OCI-LY7 (cell line): Measurements from ENCODE around the gene SLC17A7. TPM values are rescaled to one million over a fixed set of nuclear protein-coding genes. Genes with fewer than 3 reads are reported as not detected.
A peak's percentile ranks its signal among the peaks of the same experiment; 100 is the strongest.
"Not testable (repeated sequence)": the region's sequence is repeated elsewhere in the genome, so short reads cannot be mapped to it uniquely, and the experiment has no call there.

Experiments
- BruUV-seq: library from RNA; stranded (reverse); fragments of 400-500 nt; replicated peaks from 2 replicates; lab custom pipeline; 2021; lab: Mats Ljungman, UMichigan
- CTCF ChIA-PET: fragments of 300-600 bp; sonication (Branson Sonifier 250); formaldehyde crosslinking; loops from one replicate; lab custom pipeline; 2022; ENCODE audit warnings: antibody characterized with exemption; ENCODE audit not compliant: unreplicated experiment; lab: Charles Lee
- POLR2A ChIA-PET: fragments of 300-600 bp; sonication (Branson Sonifier 250); formaldehyde crosslinking; loops from one replicate; lab custom pipeline; 2022; ENCODE audit warnings: antibody characterized with exemption; lab: Charles Lee
- DNase-seq: peaks from one replicate; pipeline ENCODE4 v3.0.0-alpha.2; 2015; ENCODE audit warnings: low spot score
- H2AFZ ChIP-seq: fragments of 200-600 bp; sonication (generic), shearing (Covaris generic); 2 replicates; pipeline ENCODE4 v1.6.1; 2014; ENCODE audit warnings: mild to moderate bottlenecking, antibody characterized with exemption, low read length, moderate library complexity
- H3K27ac ChIP-seq: fragments of 200-600 bp; sonication (generic); 2 replicates; pipeline ENCODE4 v1.5.1; 2014; ENCODE audit warnings: mixed run types, low read depth, mild to moderate bottlenecking, moderate library complexity, low read length, inconsistent platforms; ENCODE audit not compliant: poor library complexity, severe bottlenecking
- H3K36me3 ChIP-seq: fragments of 200-600 bp; sonication (generic); 2 replicates; pipeline ENCODE4 v1.6.1; 2014; ENCODE audit warnings: mild to moderate bottlenecking, antibody characterized with exemption, low read length, moderate library complexity, mixed read lengths; ENCODE audit not compliant: insufficient read depth
- H3K4me1 ChIP-seq: fragments of 200-600 bp; sonication (generic); 2 replicates; pipeline ENCODE4 v1.5.1; 2014; ENCODE audit warnings: mild to moderate bottlenecking, low read length; ENCODE audit not compliant: insufficient read depth, poor library complexity, severe bottlenecking
- H3K4me2 ChIP-seq: fragments of 200-600 bp; sonication (generic); 2 replicates; pipeline ENCODE4 v1.6.1; 2014; ENCODE audit warnings: mild to moderate bottlenecking, low read length
- H3K4me3 ChIP-seq: fragments of 200-600 bp; sonication (generic); 2 replicates; pipeline ENCODE4 v1.5.1; 2014; ENCODE audit warnings: mild to moderate bottlenecking, low read depth, low read length; ENCODE audit not compliant: poor library complexity, severe bottlenecking
- H3K79me2 ChIP-seq: fragments of 200-600 bp; sonication (generic); 2 replicates; pipeline ENCODE4 v1.6.1; 2016; ENCODE audit warnings: low read depth, mild to moderate bottlenecking, low read length, moderate library complexity, mixed read lengths; ENCODE audit not compliant: insufficient read depth
- H3K9me2 ChIP-seq: fragments of 200-600 bp; sonication (generic); 2 replicates; pipeline ENCODE4 v1.6.1; 2016; ENCODE audit warnings: mild to moderate bottlenecking, low read length, mixed read lengths; ENCODE audit not compliant: insufficient read depth
- H3K9me3 ChIP-seq: fragments of 200-600 bp; sonication (generic); 2 replicates; pipeline ENCODE4 v1.6.1; 2014; ENCODE audit warnings: mild to moderate bottlenecking, mixed run types, low read length, mixed read lengths
- H4K20me1 ChIP-seq: fragments of 200-600 bp; sonication (generic); 2 replicates; pipeline ENCODE4 v1.6.1; 2014; ENCODE audit warnings: mild to moderate bottlenecking, antibody characterized with exemption, low read length, moderate library complexity, mixed read lengths; ENCODE audit not compliant: insufficient read depth
- EZH2phosphoT487 ChIP-seq: fragments of 200-600 bp; sonication (generic); IDR thresholded peaks from 2 replicates; pipeline ENCODE4 v1.6.1; 2018; ENCODE audit warnings: low read depth, borderline replicate concordance, mild to moderate bottlenecking, mixed run types, antibody characterized with exemption, low read length, moderate library complexity, mixed read lengths
- intact Hi-C: fragments of 100-400 bp; cut with micrococcal nuclease; formaldehyde crosslinking; loops from one replicate; pipeline ENCODE4 v1.10.0; 2022; ENCODE audit not compliant: unreplicated experiment
- total RNA-seq, 2 experiments: library from RNA; depleted of rRNA in 1 of 2; stranded (reverse); fragments of >200 nt in 1 of 2; shearing (Covaris generic) in 1 of 2; gene quantifications; 2 replicates each; pipeline ENCODE4 v1.2.3, GENCODE V29; 2014 to 2022
- TF ChIP-seq, protein P1 (sequence below): fragments of 200-600 bp; sonication (generic); conservative IDR thresholded peaks from 2 replicates; pipeline ENCODE4 v1.5.1; 2014; ENCODE audit warnings: mild to moderate bottlenecking, antibody characterized with exemption, low read length, moderate library complexity, mixed read lengths

SLC17A7 gene
- total RNA-seq, 2 experiments from 2014 or later, result 1.3 TPM

GRCh38 chr19:49475191-49475917 lies 34.0 kb upstream of the SLC17A7 start:
- peak overlapping the region; percentile 17 for H3K27ac ChIP-seq
- H3K4me3 ChIP-seq, result peak overlapping the region; percentile 69
- intact Hi-C loops, result no loop called here
- BruUV-seq, result no TSS peak
- H4K20me1 ChIP-seq, result no peaks in the 10 kb centered on the region
- H3K4me2 ChIP-seq, result peak overlapping the region; percentile 97
- H3K9me3 ChIP-seq, result no peaks in the 10 kb centered on the region
- POLR2A ChIA-PET, result no interaction called here
- H3K4me1 ChIP-seq, result peaks cover 33% of the 10 kb centered on the region
- CTCF ChIA-PET, result no interaction called here
- H3K36me3 ChIP-seq, result peaks cover 11% of the 10 kb centered on the region; the same call in 1 of the 2 replicates
- TF ChIP-seq EZH2phosphoT487, result no peak
- DNase-seq, result no peak
- no peaks in the 10 kb centered on the region for H3K79me2 ChIP-seq
- H3K9me2 ChIP-seq, result no peaks in the 10 kb centered on the region
- H2AFZ ChIP-seq, result no peak overlapping the region

GRCh38 chr19:49474542-49474924 lies 33.2 kb upstream of the SLC17A7 start:
- POLR2A ChIA-PET, result no interaction called here
- BruUV-seq, result no TSS peak
- peak overlapping the region; percentile 44 for H3K27ac ChIP-seq

DNA sequence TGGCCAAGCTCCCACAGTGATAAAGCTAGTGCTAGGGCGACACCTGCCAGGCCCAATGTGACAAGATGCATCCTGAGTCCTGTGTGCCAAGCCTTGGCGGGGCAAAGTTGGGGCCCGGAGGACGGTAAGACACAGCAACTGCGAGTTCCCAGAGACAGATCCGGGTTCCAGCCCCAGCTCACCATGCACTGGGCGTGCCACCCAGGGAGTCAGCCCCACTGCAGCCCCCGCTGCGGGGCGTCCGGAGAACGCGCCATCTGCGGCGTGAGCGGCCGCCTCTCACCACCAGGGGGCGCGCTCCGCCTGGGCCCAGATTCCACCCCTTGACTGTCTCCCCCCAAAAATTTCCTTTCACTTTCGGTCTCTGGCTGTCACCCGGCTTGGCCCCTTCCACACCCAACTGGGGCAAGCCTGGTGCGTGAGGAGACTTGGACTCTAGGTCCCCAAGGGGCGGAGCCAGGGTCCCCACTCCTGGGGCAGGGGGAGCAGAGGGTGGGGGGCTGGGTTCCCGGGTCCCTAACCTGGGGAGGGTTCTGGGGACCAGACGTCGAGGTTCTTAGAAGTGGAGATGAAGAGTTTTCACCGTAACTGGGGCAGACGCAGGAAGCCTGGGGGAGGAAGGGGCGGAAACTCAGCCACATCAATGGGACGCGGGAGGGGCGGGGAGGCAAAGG lies 32.7 kb upstream of the SLC17A7 start, which contains the start of gene FLT3LG:
FLT3LG (plus strand) TSS at position 348 of the 674 bp plus-strand sequence. CDS start 425 bp downstream, outside the sequence.
- Histone ChIP-seq H3K4me3 (peak within 1 kb of the TSS; percentile 69), H3K4me1 (peaks cover 42% of the 10 kb centered on the region), H3K4me2 (peak within 1 kb of the TSS; percentile 97), H2AFZ (peak within 1 kb of the TSS; percentile 62), H3K79me2 (no peaks in the 10 kb centered on the region), H3K36me3 (peaks cover 21% of the 10 kb centered on the region; the same call in 1 of the 2 replicates), H3K9me2 (no peaks in the 10 kb centered on the region), H3K9me3 (no peaks in the 10 kb centered on the region), H3K27ac (peak within 1 kb of the TSS; percentile 44), H4K20me1 (no peaks in the 10 kb centered on the region)
- DNase-seq, result peak; percentile 87
- ChIA-PET CTCF (interaction anchor here (1.2 kb wide), 1 partner anchor 21 kb away, joined by 3 read pairs; the partner anchor contains the start of gene ALDH16A1), POLR2A (interaction anchor here (0.6 to 1.4 kb wide), 2 partner anchors 15 to 20 kb away, joined by 3 to 4 read pairs; no protein-coding TSS in a partner anchor)
- TF ChIP-seq, protein P1, sequence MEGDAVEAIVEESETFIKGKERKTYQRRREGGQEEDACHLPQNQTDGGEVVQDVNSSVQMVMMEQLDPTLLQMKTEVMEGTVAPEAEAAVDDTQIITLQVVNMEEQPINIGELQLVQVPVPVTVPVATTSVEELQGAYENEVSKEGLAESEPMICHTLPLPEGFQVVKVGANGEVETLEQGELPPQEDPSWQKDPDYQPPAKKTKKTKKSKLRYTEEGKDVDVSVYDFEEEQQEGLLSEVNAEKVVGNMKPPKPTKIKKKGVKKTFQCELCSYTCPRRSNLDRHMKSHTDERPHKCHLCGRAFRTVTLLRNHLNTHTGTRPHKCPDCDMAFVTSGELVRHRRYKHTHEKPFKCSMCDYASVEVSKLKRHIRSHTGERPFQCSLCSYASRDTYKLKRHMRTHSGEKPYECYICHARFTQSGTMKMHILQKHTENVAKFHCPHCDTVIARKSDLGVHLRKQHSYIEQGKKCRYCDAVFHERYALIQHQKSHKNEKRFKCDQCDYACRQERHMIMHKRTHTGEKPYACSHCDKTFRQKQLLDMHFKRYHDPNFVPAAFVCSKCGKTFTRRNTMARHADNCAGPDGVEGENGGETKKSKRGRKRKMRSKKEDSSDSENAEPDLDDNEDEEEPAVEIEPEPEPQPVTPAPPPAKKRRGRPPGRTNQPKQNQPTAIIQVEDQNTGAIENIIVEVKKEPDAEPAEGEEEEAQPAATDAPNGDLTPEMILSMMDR, result peak; percentile 99
- no peak for TF ChIP-seq EZH2phosphoT487
- intact Hi-C loops, result no loop called here
- BruUV-seq, result no TSS peak

More at GRCh38 chr19:49474542-49474924, 33.2 kb upstream of the SLC17A7 start:
- Histone ChIP-seq H3K4me3 (peak overlapping the region; percentile 69), H3K9me3 (no peaks in the 10 kb centered on the region), H3K36me3 (peaks cover 18% of the 10 kb centered on the region; the same call in 1 of the 2 replicates), H4K20me1 (no peaks in the 10 kb centered on the region), H3K4me2 (peak overlapping the region; percentile 97), H2AFZ (no peak overlapping the region), H3K9me2 (no peaks in the 10 kb centered on the region), H3K4me1 (peaks cover 40% of the 10 kb centered on the region), H3K79me2 (no peaks in the 10 kb centered on the region)
- TF ChIP-seq, protein P1, result no peak
- no peak for TF ChIP-seq EZH2phosphoT487
- DNase-seq, result no peak
- CTCF ChIA-PET, result no interaction called here
- intact Hi-C loops, result no loop called here

- H4K20me1 ChIP-seq, BruUV-seq, intact Hi-C loops, DNase-seq, H3K9me3 ChIP-seq, H3K9me2 ChIP-seq, H3K79me2 ChIP-seq: not testable (repeated sequence)
- Histone ChIP-seq H3K4me2 (peak overlapping the region; percentile 97), H2AFZ (peak overlapping the region; percentile 62), H3K4me1 (peaks cover 47% of the 10 kb centered on the region), H3K27ac (peak overlapping the region; percentile 44), H3K4me3 (peak overlapping the region; percentile 69), H3K36me3 (peaks cover 26% of the 10 kb centered on the region; the same call in 1 of the 2 replicates)
- POLR2A ChIA-PET, result interaction anchor here (0.6 to 1.4 kb wide), 3 partner anchors 16 to 101 kb away, joined by 3 to 4 read pairs (median 3); no protein-coding TSS in a partner anchor
- CTCF ChIA-PET, result interaction anchor here (1.2 kb wide), 1 partner anchor 21 kb away, joined by 3 read pairs; the partner anchor contains the start of gene ALDH16A1
Observed at GRCh38 chr19:49473501-49473867, 32.2 kb upstream of the SLC17A7 start.
